GM12891 (cell line): Measurements from ENCODE around the gene CXCR5.

Experiments used
- PAX5 ChIP-seq: IDR thresholded peaks from 2 replicates; pipeline ENCODE4 v1.6.1; 2011; ENCODE audit warnings: low read length, moderate library complexity, mild to moderate bottlenecking; ENCODE audit not compliant: insufficient read depth, severe bottlenecking
- POLR2A ChIP-seq: IDR thresholded peaks from 2 replicates; pipeline ENCODE4 v1.6.1; 2011; ENCODE audit warnings: low read depth, low read length, control low read depth
- POLR2AphosphoS5 ChIP-seq: IDR thresholded peaks from 2 replicates; pipeline ENCODE4 v1.6.1; 2011; ENCODE audit warnings: low read depth, low read length, control low read depth
- POU2F2 ChIP-seq: IDR thresholded peaks from 2 replicates; pipeline ENCODE4 v1.6.1; 2011; ENCODE audit warnings: low read depth, mild to moderate bottlenecking, control low read depth, low read length, moderate library complexity
- SPI1 ChIP-seq: IDR thresholded peaks from 2 replicates; pipeline ENCODE4 v1.6.1; 2011; ENCODE audit warnings: low read depth, low read length, control low read depth
- TAF1 ChIP-seq: IDR thresholded peaks from 2 replicates; pipeline ENCODE4 v1.6.1; 2011; ENCODE audit warnings: low read depth, low read length, control low read depth

- no peak for TF ChIP-seq POLR2A
- no peak for TF ChIP-seq POLR2AphosphoS5
- TF ChIP-seq TAF1 = no peak
- no peak for TF ChIP-seq POU2F2
- no peak for TF ChIP-seq SPI1
- TF ChIP-seq PAX5 = no peak
Measured at GRCh38 chr11:118900535-118901384, 17.1 kb downstream of the CXCR5 start.
